Measurements from ENCODE around the gene N4BP2L2.

DNA sequence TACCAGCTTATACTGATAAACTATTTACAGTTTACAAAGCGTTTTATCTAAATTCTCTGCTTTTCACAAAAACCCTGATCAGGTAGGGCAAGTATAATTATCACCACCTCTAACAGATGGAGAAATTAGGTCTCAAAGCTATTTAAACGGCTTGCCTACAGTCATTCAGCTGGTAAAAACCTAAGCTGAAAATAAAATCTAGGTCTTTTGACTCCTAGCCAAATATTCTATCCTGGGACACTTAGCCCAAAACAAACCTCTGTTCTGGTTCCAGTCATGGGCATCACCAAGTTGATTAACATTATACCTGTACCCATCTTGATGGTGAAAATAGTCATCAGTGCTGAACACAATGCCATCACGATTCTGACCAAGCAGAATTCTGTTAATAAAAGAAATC lies 11.4 kb downstream of the N4BP2L2 start:
- TF ChIP-seq GATA3 (IDR thresholded peaks at IDR 0.05; ENCODE audit: low read depth, low read length) (no peak), GATA2 (IDR thresholded peaks at IDR 0.05; ENCODE audit: low read depth, low read length) (no peak)

Measured in SH-SY5Y (cell line).